ES-I3 (cell line): ENCODE measurements around the gene C11orf68.

Source experiments
- H3K36me3 ChIP-seq: 2 replicates; pipeline ENCODE4 v1.6.1; 2013; ENCODE audit warnings: mild to moderate bottlenecking, low read length, control low read depth, moderate library complexity; ENCODE audit not compliant: insufficient read depth
- H3K4me1 ChIP-seq: 2 replicates; pipeline ENCODE4 v1.6.1; 2013; ENCODE audit warnings: mild to moderate bottlenecking, control low read depth, low read length; ENCODE audit not compliant: insufficient read depth
- H3K9ac ChIP-seq: 2 replicates; pipeline ENCODE4 v1.6.1; 2013; ENCODE audit warnings: low read depth, mild to moderate bottlenecking, low read length, moderate library complexity
- H3K9me3 ChIP-seq: 2 replicates; pipeline ENCODE4 v1.6.1; 2013; ENCODE audit warnings: mild to moderate bottlenecking, low read length, moderate library complexity; ENCODE audit not compliant: control insufficient read depth, insufficient read depth

C11orf68 gene

DNA sequence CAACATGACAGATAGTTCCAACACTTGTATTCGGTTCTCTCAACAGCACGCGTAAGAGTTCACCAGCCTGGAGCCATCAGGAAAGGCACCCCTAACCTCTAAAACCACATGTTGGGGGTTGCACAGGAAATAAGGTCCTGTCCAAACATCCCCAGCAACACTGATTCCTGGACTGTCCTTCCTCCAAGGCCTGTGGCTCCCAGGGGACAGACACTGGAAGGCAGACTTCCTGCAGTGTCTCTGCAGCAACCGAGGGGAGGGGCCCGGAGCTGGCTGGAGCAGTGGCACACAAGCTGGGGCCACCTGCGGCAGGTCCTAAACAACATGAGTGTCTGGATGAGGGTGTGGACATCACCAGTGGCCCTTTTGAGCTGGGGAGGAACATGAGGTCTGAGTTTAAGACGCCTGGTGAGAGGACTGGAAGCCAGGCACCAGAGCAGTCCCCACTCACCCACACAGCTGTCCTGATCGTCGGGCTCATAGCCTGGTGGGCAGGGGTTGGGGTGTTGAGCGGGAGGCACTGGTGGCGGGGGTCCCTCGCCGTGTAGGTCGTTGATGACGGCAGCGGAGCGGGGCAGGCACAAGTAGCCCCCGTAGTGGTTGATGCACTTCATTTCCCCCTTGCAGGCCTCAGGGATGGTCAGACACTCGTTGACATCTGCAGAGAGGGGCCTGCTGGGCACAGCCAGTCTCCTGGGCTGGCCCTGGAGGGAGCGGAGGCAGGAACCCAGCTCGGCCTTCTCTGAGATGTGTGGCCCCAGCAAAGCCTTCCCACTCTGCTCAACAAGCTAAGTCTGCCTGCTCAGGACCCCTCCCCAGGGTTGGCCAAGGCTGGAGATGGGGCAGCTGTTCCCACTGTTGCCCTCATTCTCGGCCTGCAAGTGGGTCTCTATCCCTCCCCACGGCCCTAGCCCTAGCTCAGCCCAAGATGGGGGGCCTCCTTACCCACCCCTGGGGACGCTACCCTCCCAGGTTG lies 47.9 kb downstream of the C11orf68 start:
- H3K9me3 ChIP-seq = no peaks in the 10 kb centered on the region
- H3K4me1 ChIP-seq = no peaks in the 10 kb centered on the region
- peaks cover 6% of the 10 kb centered on the region; the same call in 1 of the 2 replicates for H3K36me3 ChIP-seq
- H3K9ac ChIP-seq = no peak overlapping the region

DNA sequence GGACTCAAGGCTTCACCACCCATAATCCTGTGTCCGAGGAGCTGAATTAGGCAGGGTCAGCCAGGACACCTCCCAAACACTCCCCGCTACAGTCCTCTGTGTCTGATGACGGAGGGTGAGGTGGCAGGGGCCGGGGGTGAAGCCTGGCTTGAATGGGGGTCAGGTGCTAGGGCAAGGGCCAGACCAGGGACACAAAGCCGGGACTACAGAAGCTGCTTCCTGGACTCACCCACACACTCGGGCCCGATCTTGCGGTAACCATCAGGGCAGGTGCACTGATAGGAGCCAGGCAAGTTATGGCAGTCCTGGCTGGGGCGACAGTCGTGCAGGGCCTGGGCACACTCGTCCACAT lies 48.6 kb downstream of the C11orf68 start:
- Histone ChIP-seq H3K9ac (no peak overlapping the region), H3K36me3 (peaks cover 6% of the 10 kb centered on the region; the same call in 1 of the 2 replicates), H3K9me3 (no peaks in the 10 kb centered on the region), H3K4me1 (no peaks in the 10 kb centered on the region)

DNA sequence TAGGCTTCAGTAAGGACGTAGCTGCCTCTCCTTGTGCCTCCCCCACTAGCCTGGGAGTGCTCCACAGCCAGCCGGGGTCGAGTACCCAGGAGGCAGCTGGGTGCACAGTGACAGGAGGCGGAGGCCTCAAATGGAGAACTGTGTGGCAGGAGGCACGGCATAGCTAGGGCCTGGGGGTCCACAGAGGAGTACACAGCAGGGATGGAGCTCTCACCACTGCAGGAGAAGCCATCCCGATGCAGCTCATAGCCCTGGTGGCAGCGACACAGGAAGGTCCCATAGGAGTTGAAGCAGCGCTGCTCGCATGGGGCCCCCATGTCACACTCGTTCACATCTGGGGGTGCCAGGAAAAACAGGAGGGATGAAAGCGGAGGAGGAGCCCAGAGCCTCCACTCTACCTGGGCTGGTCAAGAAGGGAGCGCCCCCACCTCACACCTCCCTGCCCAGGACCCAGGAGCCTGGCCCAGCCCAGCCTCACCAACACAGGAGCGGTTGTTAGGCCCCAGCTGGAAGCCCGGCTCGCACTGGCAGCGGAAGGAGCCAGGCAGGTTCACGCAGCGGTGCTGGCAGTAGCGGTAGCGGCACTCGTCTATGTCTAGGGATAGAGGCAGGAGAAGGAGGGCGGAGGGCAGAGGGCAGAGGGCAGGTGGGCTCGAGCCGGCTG lies 49.1 kb downstream of the C11orf68 start:
- Histone ChIP-seq H3K4me1 (no peaks in the 10 kb centered on the region), H3K9ac (no peak overlapping the region), H3K9me3 (no peaks in the 10 kb centered on the region), H3K36me3 (peaks cover 8% of the 10 kb centered on the region; the same call in 1 of the 2 replicates)

DNA sequence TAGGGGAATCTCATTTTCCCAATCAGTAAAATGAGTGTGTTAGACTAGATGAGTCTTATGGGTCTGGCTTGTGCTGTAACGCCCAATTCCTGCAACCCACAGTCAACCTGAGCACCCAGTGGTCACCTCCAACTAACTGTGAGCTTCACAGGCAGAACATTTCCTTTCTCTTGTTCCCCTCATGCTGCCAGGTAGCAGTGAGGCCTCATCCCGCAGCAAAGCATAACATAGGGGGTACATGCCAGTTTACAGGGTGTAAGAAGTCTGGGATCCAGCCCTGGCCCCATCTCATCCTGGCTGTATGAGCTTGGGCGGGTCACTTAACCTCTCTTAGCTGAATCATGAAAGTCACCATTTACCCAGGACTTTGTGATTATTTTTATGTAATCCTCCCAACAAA lies 50.0 kb downstream of the C11orf68 start:
- no peaks in the 10 kb centered on the region for H3K4me1 ChIP-seq
- no peaks in the 10 kb centered on the region for H3K9me3 ChIP-seq
- H3K36me3 ChIP-seq = peaks cover 10% of the 10 kb centered on the region; the same call in 1 of the 2 replicates
- no peak overlapping the region for H3K9ac ChIP-seq

DNA sequence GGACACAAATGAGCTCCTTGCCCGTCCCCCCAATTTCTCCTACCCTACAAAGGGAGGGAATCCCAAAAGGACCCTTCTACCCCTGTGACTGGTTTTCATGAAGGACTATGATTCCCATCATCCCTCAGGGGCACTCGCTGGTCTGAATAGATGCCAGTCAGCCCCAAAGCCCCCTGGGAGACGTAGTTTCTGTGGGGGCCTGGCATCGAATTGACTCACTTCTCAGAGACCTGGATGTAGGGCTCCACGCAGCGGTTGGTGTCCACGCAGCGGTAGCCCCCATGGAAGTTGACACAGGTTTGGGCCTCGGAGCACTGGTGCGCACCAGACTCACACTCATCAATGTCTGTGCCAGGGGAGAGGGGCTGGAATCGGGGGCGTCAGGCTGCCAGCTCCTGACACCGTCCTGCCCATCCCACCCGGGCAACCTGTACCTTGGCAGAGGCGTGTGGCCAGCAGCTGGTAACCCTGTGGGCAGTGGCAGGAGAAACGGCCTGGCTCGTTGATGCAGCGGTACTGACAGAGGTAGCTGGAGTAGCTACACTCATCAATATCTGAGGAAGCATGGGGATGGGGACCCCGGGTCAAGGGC lies 50.7 kb downstream of the C11orf68 start:
- Histone ChIP-seq H3K4me1 (no peaks in the 10 kb centered on the region), H3K36me3 (peaks cover 12% of the 10 kb centered on the region; the same call in 1 of the 2 replicates), H3K9me3 (no peaks in the 10 kb centered on the region), H3K9ac (peak overlapping the region; percentile 46; the same call in 1 of the 2 replicates)

DNA sequence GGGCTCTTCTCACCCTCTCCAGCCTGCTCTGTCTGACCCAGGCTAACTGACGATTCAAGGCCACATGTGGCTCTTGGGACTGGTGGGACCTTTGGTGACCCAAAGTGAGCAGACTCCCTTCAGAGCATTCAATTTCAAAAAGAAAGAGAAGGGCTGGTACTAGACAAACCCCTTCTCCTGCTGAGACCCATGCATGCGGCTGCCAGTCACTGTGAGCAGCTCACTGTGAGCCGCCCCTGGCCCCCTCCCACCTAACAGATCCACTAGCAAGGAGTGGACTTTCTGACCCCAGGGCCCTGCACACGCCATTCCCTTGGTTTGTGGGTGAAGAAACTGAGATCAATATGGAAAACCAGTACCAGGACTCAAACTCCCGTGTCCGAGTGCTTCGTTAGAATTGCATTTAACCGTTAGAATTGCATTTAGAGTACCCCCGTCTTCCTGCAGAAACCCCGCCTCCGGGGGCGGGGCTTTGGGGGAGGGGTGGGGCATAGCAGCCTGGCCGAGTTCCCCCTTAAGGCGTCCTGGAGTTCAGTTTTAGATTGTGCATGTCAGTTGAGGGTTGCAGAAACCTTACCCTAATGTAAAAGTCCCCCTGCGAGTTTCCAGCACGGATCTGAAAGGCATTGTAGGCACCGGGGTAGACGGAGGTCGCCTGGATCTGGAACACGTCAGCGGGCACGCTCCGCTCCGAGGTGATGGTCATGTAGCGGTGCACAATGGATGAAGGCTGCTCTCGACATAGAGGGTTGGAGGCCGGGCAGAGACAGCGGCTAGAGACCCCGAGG lies 51.4 kb downstream of the C11orf68 start:
- Histone ChIP-seq H3K4me1 (no peaks in the 10 kb centered on the region), H3K9ac (peak overlapping the region; percentile 46; the same call in 1 of the 2 replicates), H3K36me3 (peaks cover 12% of the 10 kb centered on the region; the same call in 1 of the 2 replicates), H3K9me3 (no peaks in the 10 kb centered on the region)
